A549 (cell line): Measurements from ENCODE around the gene GPR101.

Experiments used
- CTCF ChIP-seq: fragments of >200 bp; sonication (Bioruptor Twin); formaldehyde crosslinking; IDR thresholded peaks from 3 replicates; pipeline ENCODE4 v1.5.1; 2016
- EP300 ChIP-seq, 2 experiments: fragments of >200 bp; sonication (Bioruptor Twin); formaldehyde crosslinking; IDR thresholded peaks; 2 replicates in 1 of 2; 3 replicates in 1 of 2; pipeline ENCODE4 v1.6.1; 2016 to 2017
- JUN ChIP-seq, 2 experiments: fragments of >200 bp; sonication (Bioruptor Twin); formaldehyde crosslinking; IDR thresholded peaks; 2 replicates in 1 of 2; 3 replicates in 1 of 2; pipeline ENCODE4 v1.6.1; 2016 to 2017
- MAFK ChIP-seq: fragments of 450-650 bp; IDR thresholded peaks from 2 replicates; pipeline ENCODE4 v1.6.1; 2014; ENCODE audit not compliant: partially characterized antibody
- POLR2A ChIP-seq: IDR thresholded peaks from 2 replicates; pipeline ENCODE4 v1.6.1; 2012; ENCODE audit warnings: mild to moderate bottlenecking, low read length
- RAD21 ChIP-seq, 2 experiments: fragments of >200 bp in 1 of 2; sonication (Bioruptor Twin) in 1 of 2; formaldehyde crosslinking in 1 of 2; IDR thresholded peaks in 1 of 2; conservative IDR thresholded peaks in 1 of 2; 2 replicates in 1 of 2; 3 replicates in 1 of 2; pipeline ENCODE4 v1.6.1; 2012 to 2018; ENCODE audit warnings: inconsistent platforms in 1 of 2
- SREBF2 ChIP-seq: fragments of 450-650 bp; IDR thresholded peaks from 2 replicates; pipeline ENCODE4 v1.6.1; 2014; ENCODE audit warnings: mild to moderate bottlenecking, moderate library complexity

- TF ChIP-seq MAFK (no peak), EP300 (IDR thresholded peaks at IDR 0.05) (no peak), CTCF (no peak), RAD21 (conservative IDR thresholded peaks at IDR 0.05 in 1 of 2, IDR thresholded peaks at IDR 0.05 in 1 of 2) (no peak), POLR2A (no peak), JUN (IDR thresholded peaks at IDR 0.05) (no peak), SREBF2 (no peak)
Observed at GRCh38 chrX:137044893-137045292, 11.1 kb upstream of the GPR101 start.
